Gastroesophageal sphincter (tissue), 3 donors: ENCODE data around the gene XAB2.

ENCODE experiments used
- EP300 ChIP-seq: sonication (generic); formaldehyde crosslinking; IDR thresholded peaks from one replicate; pipeline ENCODE4 v1.6.1; 2017; ENCODE audit warnings: antibody characterized with exemption, mild to moderate bottlenecking
- POLR2A ChIP-seq, 2 donors: fragments of 450-650 bp; IDR thresholded peaks; one replicate each; pipeline ENCODE4 v1.6.1; 2017; ENCODE audit warnings: antibody characterized with exemption in 2 of 2, mild to moderate bottlenecking in 2 of 2, moderate library complexity in 1 of 2
- POLR2AphosphoS5 ChIP-seq: sonication (generic); formaldehyde crosslinking; IDR thresholded peaks from one replicate; pipeline ENCODE4 v1.6.1; 2017; ENCODE audit warnings: antibody characterized with exemption
- TF ChIP-seq, protein P1 (sequence below), 4 experiments: fragments of 200-600 bp in 2 of 4; fragments of 450-650 bp in 2 of 4; sonication (generic) in 1 of 4; IDR thresholded peaks; one replicate each; pipeline ENCODE4 v1.5.1; 2017 to 2019; ENCODE audit warnings: antibody characterized with exemption in 4 of 4, mild to moderate bottlenecking in 2 of 4, moderate library complexity in 2 of 4

DNA sequence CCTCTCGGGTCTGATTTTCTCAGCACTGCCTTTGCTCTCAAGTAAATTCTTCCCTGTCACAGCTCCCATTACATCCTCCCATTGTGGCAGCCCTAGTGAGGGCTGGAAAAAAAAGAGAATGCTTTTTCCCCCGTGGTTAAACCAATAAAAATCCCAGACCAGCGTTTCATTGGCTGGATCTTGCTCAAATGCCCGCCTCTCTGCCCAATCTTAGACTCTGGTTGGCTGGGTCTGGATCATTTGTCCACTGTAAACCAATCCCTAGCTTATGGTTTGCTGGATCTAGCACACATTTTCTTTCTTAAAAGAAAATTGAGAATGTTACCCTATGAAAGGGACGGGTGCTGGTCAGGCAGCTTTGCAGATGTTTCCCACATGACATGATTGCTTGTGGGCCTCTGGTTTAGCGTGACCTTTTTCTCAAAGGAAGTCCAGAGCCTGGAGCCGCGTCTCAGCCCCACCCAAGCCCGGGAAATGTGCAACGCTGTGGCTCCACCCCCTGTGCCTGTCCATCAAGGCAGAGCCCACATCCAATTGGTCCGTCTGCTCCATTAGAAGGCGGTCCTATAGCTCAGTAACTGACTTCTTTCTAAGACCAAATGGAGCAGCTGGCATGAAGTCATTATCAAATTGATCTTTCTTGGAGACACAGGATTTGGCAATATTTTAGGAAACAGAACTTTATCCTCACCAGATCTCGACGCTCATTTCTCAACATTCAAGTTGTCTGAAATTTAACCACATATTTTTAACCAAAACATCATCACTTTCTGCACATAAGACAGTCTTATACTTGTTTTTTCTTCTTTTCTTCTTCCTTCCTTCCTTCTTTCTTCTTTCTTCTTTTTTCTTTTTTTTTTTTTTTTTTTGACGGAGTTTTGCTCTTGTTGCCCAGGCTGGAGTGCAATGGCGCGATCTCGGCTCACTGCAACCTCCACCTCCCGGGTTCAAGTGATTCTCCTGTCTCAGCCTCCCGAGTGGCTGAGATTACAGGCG, 45.0 kb upstream of the XAB2 start:
- TF ChIP-seq, protein P1, sequence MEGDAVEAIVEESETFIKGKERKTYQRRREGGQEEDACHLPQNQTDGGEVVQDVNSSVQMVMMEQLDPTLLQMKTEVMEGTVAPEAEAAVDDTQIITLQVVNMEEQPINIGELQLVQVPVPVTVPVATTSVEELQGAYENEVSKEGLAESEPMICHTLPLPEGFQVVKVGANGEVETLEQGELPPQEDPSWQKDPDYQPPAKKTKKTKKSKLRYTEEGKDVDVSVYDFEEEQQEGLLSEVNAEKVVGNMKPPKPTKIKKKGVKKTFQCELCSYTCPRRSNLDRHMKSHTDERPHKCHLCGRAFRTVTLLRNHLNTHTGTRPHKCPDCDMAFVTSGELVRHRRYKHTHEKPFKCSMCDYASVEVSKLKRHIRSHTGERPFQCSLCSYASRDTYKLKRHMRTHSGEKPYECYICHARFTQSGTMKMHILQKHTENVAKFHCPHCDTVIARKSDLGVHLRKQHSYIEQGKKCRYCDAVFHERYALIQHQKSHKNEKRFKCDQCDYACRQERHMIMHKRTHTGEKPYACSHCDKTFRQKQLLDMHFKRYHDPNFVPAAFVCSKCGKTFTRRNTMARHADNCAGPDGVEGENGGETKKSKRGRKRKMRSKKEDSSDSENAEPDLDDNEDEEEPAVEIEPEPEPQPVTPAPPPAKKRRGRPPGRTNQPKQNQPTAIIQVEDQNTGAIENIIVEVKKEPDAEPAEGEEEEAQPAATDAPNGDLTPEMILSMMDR (IDR thresholded peaks at IDR 0.05): no peak
- TF ChIP-seq POLR2A (IDR thresholded peaks at IDR 0.05) (no peak), POLR2AphosphoS5 (no peak), EP300 (no peak)
